ENCODE measurements around the gene TLR6.
"Not testable (repeated sequence)": the region's sequence is repeated elsewhere in the genome, so short reads cannot be mapped to it uniquely, and the experiment has no call there.

The TLR6 gene

DNA sequence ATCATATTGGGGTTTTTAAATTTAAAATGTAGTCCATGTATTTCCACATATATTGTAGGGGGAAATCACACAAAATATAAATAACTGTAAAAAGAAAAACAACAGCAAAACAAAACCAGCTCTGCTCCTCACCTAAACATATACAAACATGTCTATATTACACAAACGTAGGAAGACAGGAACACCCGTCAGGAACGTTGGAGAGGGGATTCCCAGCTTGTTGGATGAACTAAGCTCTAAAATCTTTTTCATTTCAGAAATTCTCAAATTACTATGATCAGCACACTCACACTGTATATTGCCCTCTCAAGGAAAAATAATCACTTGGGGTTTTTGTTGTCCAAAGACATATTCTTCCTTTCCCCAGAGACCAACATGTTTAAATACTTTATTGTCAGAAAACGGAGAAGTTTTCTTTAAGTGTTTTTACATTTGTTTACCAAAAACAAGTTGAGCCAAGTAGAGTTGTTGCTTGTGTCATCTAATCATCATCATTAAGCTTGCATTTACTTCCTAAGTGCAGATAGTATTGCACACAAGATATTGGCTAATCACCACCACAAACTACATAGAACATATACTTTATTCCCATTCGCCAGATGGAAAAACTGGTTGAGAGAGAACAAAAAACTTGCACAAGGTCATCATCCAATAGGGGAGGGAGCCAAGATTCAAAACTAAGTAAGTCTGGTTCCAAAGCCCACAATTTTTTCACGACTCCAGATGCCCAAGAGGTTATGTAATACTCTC lies 71.4 kb downstream of the TLR6 start:
- DNase-seq: no peak

DNA sequence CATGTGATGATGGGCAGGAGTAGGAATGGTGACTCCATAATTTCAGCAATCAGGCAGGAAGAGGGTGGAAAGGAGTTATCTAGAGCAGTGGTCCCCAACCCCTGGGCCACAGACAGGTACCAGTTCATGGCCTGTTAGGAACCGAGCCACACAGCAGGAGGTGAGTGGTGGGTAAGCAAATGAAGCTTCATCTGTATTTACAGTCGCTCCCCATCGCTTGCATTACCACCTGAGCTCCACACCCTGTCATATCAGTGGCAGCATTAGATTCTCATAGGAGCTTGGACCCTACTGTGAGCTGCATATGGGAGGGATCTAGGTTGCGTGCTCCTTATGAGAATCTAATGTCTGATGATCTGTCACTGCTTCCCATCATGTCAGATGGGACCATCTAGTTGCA lies 72.5 kb downstream of the TLR6 start:
- DNase-seq: no peak

DNA sequence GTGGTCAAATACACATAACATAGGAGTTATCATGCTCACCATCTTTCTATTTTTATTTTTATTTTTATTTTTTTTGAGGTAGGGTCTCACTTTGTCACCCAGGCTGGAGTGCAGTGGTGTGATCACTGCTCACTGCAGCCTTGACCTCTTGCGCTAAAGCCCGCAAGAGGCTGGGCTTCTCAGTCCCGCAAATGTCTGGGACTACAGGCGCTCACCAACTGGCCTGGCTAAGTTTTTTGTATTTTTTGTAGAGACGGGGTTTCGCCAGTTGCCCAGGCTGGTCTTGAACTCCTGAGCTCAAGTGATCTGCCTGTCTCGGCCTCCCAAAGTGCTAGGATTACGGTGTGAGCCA lies 73.5 kb downstream of the TLR6 start:
- no peak for DNase-seq

DNA sequence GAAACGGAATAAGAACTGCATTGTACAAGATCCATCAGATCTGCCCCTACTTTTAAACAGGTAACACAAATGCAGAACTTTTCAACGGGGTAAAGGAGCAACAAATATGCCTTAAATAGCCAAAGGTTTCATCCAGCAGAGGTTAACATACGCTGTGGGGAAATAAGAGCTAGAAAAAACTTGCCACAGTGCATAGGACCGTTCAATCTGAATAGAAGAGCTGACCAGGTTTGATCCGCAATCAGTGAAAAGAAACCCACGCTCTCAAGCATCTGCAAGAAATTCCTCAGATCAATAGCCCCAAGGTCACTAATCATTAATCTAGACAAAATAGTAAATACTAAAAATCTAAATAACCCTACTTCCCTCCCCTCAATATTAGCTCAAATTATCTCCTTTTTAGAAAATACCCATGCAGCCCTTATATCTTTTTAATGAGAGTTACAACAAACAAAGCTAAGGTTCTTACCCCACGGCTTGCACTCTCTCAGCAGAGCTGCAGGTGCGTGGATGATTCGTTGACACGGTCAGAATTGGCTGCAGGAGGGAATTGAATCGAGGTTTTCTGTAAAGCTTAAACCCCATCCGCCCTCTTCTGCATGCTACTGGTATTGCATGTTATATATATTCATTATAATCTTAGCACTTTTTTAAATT lies 74.0 kb downstream of the TLR6 start, which contains the start of gene TLR10:
TLR10 (minus strand) TSS at position 539 of the 657 bp plus-strand sequence. CDS start 7,400 bp downstream, outside the sequence.
- no peak for DNase-seq

DNA sequence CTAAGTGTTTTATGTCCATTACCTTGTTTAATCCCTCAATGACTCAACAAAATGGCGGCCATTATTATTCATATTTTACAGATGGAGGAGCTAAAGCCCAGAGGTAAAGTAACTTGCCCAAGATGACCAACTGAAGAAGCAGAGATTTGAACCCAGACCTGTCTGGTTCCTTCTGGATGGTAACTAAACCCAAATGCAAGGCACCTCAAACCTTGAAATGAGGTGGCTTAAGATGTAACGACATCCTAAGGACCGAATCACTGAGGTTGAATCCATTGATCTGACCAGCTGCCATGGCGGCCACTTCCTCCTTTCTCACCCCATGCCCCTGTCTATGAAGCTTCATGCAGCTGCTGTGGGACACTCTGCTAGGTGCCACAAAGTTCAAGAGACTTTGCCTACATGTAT lies 74.8 kb downstream of the TLR6 start:
- DNase-seq: no peak

DNA sequence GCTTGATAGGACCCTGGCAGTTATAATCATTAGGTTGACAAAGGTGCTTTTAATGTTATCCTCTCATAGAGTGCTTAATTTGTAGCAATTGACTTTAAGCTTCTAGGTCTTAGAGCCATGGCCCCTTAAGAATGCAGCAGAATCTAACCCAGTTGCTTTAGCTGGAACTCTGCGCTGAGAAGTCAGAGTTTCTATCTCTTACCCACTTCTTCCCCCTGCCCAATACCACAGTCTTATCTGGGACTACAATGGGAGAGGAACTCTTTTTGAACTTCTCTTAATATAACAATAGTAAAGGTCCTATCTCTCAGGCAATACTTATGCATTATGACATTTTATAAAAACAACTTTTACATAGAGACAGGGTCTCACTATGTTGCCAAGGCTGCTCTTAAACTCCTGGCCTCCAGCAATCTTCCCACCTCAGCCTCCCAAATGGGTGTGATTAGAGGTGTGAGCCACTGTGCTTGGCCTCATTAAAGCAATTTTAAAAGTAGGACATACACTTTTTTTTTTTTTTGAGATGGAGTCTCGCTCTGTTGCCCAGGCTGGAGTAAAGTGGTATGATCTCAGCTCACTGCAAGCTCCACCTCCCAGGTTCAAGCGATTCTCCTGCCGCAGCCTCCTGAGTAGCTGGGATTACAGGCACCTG lies 75.7 kb downstream of the TLR6 start:
- no peak for DNase-seq

DNA sequence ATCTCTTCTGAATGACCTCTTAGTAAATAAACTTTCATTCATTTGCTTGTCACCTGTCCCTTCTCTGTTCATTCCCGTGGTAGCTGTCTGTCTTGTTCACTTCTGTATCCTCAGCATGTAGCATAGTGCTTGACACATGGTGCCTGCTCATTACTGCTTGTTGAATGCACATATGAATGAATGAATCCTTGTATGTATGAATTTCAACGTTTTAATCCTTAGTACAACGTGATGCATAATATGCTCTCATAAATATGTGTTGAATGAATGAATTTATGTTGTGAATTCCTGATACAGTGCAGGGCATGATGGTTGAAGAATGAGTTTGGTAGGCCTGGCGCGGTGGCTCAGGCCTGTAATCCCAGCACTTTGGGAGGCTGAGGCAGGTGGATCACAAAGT lies 76.8 kb downstream of the TLR6 start:
- no peak for DNase-seq

DNA sequence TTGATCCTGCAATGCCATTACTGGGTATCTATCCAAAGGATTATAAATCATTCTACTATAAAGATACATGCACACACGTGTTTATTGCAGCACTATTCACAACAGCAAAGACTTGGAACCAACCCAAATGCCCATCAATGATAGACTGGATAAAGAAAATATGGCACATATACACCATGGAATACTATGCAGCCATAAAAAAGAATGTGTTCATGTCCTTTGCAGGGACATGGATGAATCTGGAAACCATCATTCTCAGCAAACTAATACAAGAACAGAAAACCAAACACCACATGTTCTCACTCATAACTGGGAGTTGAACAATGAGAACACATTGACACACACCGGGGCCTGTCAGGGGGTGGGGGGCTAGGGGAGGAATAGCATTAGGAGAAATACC lies 78.7 kb downstream of the TLR6 start:
- DNase-seq: not testable (repeated sequence)

DNA sequence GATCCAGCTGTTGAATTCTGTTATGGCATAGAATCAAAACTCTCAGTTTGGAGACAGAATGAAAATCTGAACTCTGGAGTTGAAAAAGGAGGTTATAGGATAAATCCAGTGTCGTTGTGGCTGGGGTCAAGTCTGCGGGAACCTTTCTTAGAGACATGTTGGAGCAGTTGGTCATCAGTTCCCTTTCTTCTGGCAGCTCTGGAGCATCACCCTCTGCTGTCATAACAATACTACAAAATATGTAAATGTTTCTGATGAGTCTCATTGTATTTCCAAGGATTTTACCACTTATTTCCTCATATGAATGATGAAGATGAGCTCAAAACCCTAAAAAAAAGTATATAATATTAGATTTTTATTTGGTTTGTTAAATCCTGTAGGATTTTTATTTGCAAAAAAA lies 81.3 kb downstream of the TLR6 start:
- DNase-seq: no peak

DNA sequence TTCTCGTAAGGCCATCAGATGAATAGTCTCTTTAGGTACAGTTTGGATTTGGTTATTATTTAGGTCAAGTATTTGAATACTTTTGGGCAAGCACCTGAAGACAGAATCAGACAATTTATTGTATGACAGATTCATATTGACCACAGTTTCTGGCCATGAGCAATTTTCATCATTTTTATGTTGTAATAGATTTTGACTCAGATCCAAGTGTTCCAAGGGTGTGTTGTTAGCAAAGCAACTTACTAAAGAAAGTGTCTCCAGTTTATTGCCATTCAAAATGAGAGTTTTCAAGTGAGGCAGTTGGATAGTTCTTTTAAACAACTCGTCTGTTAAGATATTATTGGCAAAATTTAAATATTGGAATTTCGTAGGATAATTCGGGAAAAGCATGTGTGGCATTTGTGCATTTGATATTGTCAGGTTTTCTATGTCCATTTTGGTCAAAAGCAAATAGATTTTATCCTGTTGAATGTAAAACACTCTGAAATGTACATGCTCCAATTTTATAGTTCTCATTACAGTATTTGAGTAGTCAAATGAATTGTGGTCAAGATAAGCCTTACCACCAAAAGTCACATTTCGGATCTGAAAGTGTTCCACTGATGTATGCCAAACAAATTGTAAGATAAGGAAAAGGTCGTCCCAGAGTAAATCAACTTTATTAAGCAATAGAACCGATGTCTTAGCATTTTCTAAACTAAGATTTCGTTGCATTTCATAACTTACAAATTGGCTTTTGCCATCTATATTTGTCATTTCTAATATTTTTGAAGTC lies 82.2 kb downstream of the TLR6 start:
- no peak for DNase-seq

All from activated effector memory CD4-positive, alpha-beta T cell treated with Interleukin-2 at 50 U/mL for 16 hours (primary cell).